T47D (cell line): ENCODE data around the gene CFAP73.
"Not testable (repeated sequence)": the region's sequence is repeated elsewhere in the genome, so short reads cannot be mapped to it uniquely, and the experiment has no call there.

Experiments
- DNase-seq, 2 experiments: peaks; one replicate each; pipeline versions ENCODE4 v3.0.0 to v3.0.0-alpha.2; 2011 to 2012; ENCODE audit warnings: low read depth in 1 of 2, low spot score in 1 of 2
- JUND ChIP-seq: IDR thresholded peaks from 2 replicates; pipeline ENCODE4 v1.6.1; 2012; ENCODE audit warnings: low read depth
- in situ Hi-C: cut with HindIII; loops from 2 replicates; pipeline ENCODE4 v1.10.0; 2016; ENCODE audit warnings: low sequenced_read_pairs, low pct_unique_long_range_greater_than_20kb

The CFAP73 gene

DNA sequence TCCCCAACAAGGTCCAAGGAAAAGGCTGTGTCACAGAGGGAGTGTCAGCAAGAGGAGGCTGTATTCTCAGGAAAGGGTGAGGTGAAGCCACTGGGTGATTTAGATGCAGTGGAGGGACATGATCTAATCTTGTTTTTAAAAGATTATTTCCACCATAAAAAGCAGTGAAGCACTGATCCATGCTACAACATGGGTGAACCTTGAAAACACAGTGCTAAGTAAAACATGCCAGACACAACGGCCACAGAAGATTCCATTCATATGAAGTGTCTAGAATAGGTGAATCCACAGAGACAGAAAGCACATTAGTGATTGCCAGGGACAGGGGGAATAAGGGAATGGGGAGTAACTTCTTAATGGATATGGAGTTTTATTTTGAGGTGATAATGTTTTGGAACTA is 48.8 kb downstream of the CFAP73 start:
- no peak for TF ChIP-seq JUND
- no peak for DNase-seq
- in situ Hi-C loops: no loop called here

DNA sequence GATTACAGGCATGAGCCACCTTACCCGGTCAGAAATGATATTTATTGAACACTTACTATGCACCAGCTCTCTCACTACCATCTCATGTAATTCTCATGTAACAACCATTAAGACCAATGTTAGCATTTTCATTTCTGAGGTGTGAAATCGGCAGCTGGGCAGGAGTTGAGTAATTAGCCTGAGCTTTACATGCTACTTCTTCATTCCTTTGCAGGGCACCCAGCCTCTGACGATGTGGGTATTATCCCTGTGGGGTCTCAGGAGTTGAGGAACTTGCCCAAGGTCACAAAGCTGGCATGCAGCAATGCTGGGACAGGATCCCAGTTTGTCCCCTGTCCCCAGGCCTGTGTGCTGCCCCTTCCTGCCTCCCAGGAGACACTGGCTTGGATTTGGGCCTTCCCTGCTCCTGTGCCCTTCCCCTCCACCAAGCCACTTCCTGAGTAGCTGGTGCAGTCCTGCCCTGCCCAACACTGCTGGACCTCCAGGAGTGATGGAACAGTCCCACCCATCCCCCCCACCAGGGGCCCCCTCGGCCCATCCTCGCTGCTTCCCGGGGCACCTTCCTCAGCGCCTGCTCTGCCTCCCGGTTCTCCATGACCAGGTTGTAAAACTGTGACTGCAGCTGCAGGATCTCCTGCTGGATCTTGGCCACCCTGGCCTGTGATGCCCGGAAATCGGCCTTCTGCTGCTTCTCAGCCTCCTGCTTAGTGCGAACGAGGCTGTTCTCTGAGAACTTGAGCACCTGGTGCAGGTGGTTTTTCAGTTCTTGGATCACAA is 50.7 kb downstream of the CFAP73 start:
- DNase-seq: no peak
- no peak for TF ChIP-seq JUND
- in situ Hi-C loops: no loop called here

DNA sequence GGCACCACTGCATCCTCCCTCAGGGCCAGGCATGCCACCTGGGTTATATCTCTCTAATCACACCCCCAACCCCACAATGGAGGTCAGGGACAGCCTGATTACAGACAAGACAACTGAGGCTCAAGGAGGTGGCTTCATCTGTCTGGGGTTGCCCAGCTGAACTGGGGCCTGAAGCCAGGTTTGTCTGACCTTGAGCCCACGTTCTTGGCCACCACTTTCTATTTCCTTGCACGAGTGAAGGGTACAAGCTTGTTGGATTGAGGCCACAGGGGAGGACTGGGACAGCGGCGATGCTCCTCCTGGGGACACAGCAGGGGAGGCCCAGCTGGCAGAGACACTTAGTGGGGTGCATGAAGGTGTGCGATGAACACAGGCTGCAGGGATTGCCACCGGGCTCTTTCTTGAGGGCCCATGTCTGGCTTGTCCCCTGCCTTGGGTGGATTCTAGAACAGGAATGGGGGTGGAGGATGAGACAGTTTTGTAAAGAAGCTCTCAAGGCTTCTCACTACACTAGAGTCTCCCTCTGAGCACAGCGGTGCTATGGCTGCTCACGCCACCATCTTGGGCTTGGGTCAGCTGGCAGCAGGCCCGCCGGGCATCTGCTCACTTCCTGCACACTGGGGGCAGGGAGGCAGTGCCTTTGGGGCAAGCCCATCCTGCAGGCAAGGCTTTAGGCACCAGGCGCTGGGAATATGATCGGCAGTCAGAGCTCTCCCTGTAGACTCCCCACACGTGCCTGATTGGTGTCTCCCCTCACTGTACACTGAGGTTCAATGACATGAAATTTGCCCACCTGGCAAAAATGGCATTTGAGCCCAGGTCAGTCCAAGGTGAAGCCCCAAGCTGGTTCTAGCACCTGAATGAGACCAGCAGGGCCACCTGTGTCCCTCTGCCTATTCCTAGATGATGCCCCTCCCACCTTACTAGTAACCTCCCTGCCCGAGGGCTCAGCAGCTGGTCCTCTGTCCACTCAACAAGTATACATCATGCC is 52.0 kb downstream of the CFAP73 start:
- in situ Hi-C loops: no loop called here
- DNase-seq: no peak
- no peak for TF ChIP-seq JUND

DNA sequence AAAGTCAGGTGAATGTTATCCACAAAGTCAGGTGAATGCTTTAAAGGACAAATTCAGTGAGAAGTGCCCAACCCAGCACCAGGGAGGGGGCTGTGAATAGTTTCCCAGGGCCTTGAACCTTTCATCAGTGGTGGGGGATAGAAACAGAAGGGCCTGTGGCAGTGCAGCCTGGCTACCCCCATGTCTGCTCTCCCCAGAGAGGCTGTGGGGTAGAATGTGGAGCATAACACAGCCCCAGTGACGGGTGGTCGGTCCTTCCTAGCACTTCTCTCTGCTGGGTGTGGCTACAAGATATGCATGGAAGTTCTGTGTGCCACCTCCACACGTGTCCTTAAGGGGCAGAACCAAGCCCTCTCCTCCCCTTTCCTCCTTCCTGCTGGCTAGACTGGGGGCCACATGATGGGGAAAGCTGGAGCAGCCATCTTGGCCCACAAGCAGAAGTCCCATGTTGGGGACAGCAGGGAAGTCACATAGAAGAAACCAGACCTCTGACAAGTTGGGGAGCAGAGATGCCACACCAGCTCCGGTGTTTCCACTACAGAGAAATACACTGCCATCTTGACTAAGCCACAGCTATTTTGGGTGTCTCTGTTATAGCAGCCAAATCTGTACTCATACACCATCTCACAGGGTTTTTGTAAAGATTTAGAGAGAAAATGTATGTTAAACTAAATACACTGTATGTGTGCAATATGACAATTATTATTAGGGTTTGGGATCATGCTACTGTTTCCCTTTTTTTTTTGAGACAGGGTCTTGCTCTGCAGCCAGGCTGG is 53.0 kb downstream of the CFAP73 start:
- in situ Hi-C loops: no loop called here
- TF ChIP-seq JUND: no peak

DNA sequence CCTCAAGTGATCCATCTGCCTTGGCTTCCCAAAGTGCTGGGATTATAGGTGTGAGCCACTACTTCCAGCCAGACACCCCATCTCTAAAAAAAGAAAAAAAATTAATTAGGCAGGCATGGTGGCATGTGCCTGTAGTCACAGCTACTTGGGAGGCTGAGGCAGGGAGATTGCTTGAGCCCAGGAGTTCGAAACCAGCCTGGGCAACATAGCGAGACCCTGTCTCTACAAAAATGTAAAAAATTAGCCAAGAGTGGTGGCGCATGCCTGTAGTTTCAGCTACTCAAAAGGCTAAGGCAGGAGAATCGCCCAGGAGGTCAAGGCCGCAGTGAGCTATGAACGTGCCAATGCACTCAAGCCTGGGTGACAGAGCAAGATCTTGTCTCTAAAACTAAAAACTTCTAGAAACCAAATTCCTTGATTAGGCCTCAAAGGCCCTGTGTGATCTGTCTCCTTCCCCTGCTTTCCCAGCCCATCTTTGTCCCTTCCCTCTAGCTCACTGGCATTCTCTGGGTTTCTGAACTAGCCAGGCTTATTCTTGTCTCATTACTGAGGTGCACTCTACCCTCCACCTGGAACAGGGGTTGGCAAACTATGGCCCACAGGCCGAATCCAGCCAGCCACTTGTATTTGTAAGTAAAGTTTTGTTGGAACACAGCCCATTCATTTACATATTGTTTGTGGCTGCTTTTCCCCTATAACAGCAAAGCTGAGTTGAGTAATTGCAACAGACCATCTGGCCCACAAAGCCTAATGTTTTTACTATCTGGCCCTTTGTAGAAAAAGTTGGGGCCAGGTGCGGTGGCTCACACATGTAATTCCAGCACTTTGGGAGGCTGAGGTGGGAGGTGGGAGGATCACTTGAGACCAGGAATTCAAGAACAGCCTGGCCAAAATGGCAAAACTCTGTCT is 54.6 kb downstream of the CFAP73 start:
- TF ChIP-seq JUND: no peak
- in situ Hi-C loops: no loop called here
- no peak for DNase-seq

More for the DNA sequence above, 53.0 kb downstream of the CFAP73 start:
- DNase-seq: no peak

DNA sequence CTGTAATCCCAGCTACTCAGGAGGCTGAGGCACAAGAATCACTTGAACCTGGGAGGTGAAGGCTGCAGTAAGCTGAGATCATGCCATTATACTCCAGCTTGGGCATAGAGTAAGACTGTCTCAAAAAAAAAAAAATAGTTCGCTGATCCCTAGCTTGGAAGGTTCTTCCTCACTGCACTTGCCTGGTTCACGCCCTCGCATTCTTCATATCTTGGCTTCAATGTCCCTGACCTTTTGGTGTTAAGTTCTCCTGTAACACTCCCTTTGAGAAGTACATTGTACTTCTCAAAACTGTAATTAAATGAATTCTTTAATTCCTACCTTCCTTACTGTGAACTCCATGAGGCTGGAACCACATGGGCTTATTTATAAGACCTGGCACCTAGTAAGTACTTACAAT is 55.3 kb downstream of the CFAP73 start:
- no peak for TF ChIP-seq JUND
- in situ Hi-C loops: no loop called here
- DNase-seq: no peak

DNA sequence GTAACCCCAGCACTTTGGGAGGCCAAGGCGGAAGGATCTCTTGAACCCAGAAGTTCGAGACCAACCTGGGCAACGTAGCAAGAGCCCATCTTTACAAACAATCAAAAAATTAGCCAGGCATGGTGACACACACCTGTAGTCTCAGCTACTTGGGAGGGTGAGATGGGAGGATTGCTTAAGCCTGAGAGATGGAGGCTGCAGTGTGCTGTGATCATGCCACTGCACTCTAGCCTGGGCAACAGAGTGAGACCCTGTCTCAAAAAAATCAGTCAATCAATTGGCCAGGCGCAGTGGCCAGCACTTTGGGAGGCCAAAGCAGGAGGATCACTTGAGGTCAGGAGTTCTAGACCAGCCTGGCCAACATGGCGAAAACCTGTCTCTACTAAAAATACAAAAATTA is 57.3 kb downstream of the CFAP73 start:
- in situ Hi-C loops, DNase-seq: not testable (repeated sequence)

DNA sequence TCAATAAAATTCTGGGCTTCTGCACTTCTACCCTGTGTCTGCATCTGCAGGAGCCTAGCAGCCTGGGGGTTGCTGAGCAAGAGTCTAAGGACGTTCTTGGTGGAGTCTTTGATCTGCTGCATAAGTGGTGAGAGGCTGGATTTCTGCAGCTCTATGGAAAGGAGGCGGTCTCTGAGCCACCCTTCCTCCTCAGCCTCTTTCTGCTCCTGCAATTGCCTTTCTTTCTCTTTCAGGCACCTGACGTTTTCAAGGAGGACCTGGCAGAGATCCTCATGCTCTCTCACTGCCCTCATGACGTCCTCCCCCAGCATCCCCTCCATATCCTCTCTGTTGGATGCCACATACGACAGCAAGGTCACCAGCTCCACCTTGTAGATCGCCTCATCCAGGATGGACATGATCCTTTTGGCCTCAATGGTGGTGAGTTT is 58.1 kb downstream of the CFAP73 start:
- no peak for TF ChIP-seq JUND
- no peak for DNase-seq
- in situ Hi-C loops: no loop called here

DNA sequence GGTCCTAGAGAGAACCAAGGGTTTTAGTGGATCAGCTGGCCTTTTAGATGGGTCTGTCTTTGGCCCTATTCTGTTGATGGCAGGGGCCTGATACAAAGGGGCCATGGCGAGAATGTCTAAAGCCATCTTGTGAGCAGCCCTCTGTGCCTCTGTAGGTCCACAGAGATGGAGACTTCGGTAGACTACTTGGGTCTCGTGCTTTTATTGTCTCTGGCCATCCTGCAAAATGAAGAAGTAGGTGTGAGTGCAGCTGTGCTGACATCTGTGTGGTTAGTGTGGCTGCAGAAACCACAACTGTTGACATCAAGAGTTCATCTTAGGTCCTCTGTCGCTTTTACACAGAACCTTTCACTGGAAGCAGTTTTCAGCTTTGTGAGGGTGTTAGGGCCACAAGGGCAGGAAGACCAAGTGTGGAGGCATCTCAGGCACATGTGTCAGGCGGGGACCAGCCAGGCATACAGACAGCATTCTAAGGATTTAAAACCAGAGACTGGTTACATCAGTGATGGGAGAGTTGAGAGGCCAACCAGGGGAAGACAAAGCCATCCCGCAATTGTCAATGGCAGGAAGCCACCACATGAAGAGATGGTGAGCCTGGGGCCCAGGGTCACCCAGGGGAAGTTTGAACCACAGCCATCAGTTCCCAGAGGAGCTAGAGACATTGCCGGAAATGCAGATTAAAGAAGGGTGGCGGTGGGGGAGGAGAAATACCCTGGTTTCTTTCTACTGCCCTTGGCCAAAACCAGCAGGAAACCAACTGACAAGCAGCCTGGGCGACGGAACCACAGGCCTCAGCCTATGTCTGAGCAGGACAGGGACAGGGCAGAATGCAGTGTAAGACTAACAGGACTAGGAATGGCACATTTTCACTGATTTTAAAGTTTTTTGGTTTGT is 58.8 kb downstream of the CFAP73 start:
- DNase-seq: no peak
- no peak for TF ChIP-seq JUND
- in situ Hi-C loops: no loop called here
